Transverse colon (tissue), 4 donors: Measurements from ENCODE around the gene DNAJB13.

Experiments
- CTCF ChIP-seq, 5 experiments: fragments of 200-600 bp in 3 of 5; fragments of 450-650 bp in 2 of 5; sonication (generic) in 3 of 5; IDR thresholded peaks; 1 replicate in 2 of 5; 2 replicates in 3 of 5; pipeline ENCODE4 v1.5.1; 2016 to 2017; ENCODE audit warnings: antibody characterized with exemption in 5 of 5, inconsistent platforms in 3 of 5, mild to moderate bottlenecking in 2 of 5, moderate library complexity in 1 of 5
- POLR2A ChIP-seq: fragments of 450-650 bp; IDR thresholded peaks from one replicate; pipeline ENCODE4 v1.6.1; 2016; ENCODE audit warnings: antibody characterized with exemption, mild to moderate bottlenecking, moderate library complexity
- POLR2AphosphoS5 ChIP-seq, 3 donors: sonication (generic); formaldehyde crosslinking; IDR thresholded peaks; one replicate each; pipeline ENCODE4 v1.6.1; 2016; ENCODE audit warnings: antibody characterized with exemption in 3 of 3

- no peak for TF ChIP-seq CTCF (IDR thresholded peaks at IDR 0.05)
- no peak for TF ChIP-seq POLR2A
- TF ChIP-seq POLR2AphosphoS5 (IDR thresholded peaks at IDR 0.05), result no peak
These were observed 34.4 kb upstream of the DNAJB13 start for GRCh38 chr11:73916435-73916834.
